HepG2 (cell line): ENCODE measurements around the gene CCDC117. TPM values are rescaled to one million over a fixed set of nuclear protein-coding genes. Genes with fewer than 3 reads are reported as not detected.
A peak's percentile ranks its signal among the peaks of the same experiment; 100 is the strongest.

Experiments
- AFF4 ChIP-seq: sonication (generic); formaldehyde crosslinking; IDR thresholded peaks from 2 replicates; pipeline ENCODE4 v1.4.0; 2020; ENCODE audit warnings: missing genetic modification reagents
- AHDC1 ChIP-seq: sonication (generic); formaldehyde crosslinking; IDR thresholded peaks from 2 replicates; pipeline ENCODE4 v1.5.1; 2020; ENCODE audit warnings: mild to moderate bottlenecking, missing genetic modification reagents, borderline replicate concordance
- CHD2 ChIP-seq: IDR thresholded peaks from 2 replicates; pipeline ENCODE4 v1.6.1; 2011; ENCODE audit warnings: low read depth, low read length, improper control_type of control experiment
- EP300 ChIP-seq, 3 experiments: sonication (generic) in 1 of 3; formaldehyde crosslinking in 1 of 3; IDR thresholded peaks; 2 replicates each; pipeline versions ENCODE4 v1.5.1 to v1.6.1; 2011 to 2020; ENCODE audit warnings: low read depth in 2 of 3, low read length in 2 of 3, borderline replicate concordance in 1 of 3, improper control_type of control experiment in 1 of 3, mild to moderate bottlenecking in 1 of 3, missing genetic modification reagents in 1 of 3, moderate library complexity in 1 of 3
- GZF1 ChIP-seq: sonication (generic); formaldehyde crosslinking; IDR thresholded peaks from 2 replicates; pipeline ENCODE4 v1.5.1; 2020; ENCODE audit warnings: mild to moderate bottlenecking, missing genetic modification reagents
- HOMEZ ChIP-seq: IDR thresholded peaks from 2 replicates; pipeline ENCODE4 v1.6.1; 2016; ENCODE audit warnings: low read depth
- LCORL ChIP-seq, 2 experiments: fragments of 450-650 bp in 1 of 2; sonication (generic) in 1 of 2; formaldehyde crosslinking in 1 of 2; IDR thresholded peaks; 2 replicates each; pipeline versions ENCODE4 v1.5.0 to v1.6.1; 2017 to 2020; ENCODE audit warnings: antibody characterized with exemption in 1 of 2, missing genetic modification reagents in 1 of 2
- MIER3 ChIP-seq: IDR thresholded peaks from 2 replicates; pipeline ENCODE4 v1.6.1; 2016; ENCODE audit warnings: missing compliant biosample characterization, borderline replicate concordance
- SNAPC5 ChIP-seq: sonication (generic); formaldehyde crosslinking; IDR thresholded peaks from 2 replicates; pipeline ENCODE4 v1.8.1; 2023; ENCODE audit warnings: mild to moderate bottlenecking, missing genetic modification reagents, borderline replicate concordance
- SOX13 ChIP-seq, 3 experiments: fragments of 450-650 bp in 1 of 3; sonication (generic) in 1 of 3; formaldehyde crosslinking in 1 of 3; IDR thresholded peaks in 2 of 3; conservative IDR thresholded peaks in 1 of 3; 2 replicates each; pipeline versions ENCODE4 v1.5.0 to v1.6.1; 2016 to 2020; ENCODE audit warnings: antibody characterized with exemption in 1 of 3, mild to moderate bottlenecking in 1 of 3, missing compliant biosample characterization in 1 of 3, missing genetic modification reagents in 1 of 3, moderate library complexity in 1 of 3
- TAF1 ChIP-seq: sonication (generic); formaldehyde crosslinking; IDR thresholded peaks from 2 replicates; pipeline ENCODE4 v1.4.0; 2020; ENCODE audit warnings: missing genetic modification reagents
- XBP1 ChIP-seq: sonication (generic); formaldehyde crosslinking; IDR thresholded peaks from 2 replicates; pipeline ENCODE4 v1.5.0; 2020; ENCODE audit warnings: missing genetic modification reagents
- ZNF230 ChIP-seq: sonication (generic); formaldehyde crosslinking; IDR thresholded peaks from 2 replicates; pipeline ENCODE4 v1.4.0; 2020; ENCODE audit warnings: mild to moderate bottlenecking, missing genetic modification reagents
- ZNF343 ChIP-seq: sonication (generic); formaldehyde crosslinking; IDR thresholded peaks from 2 replicates; pipeline ENCODE4 v1.4.0; 2020; ENCODE audit warnings: mild to moderate bottlenecking, missing genetic modification reagents
- ZNF605 ChIP-seq: sonication (generic); formaldehyde crosslinking; IDR thresholded peaks from 2 replicates; pipeline ENCODE4 v1.8.0; 2022; ENCODE audit warnings: mild to moderate bottlenecking, missing genetic modification reagents
- ZNF761 ChIP-seq: sonication (generic); formaldehyde crosslinking; conservative IDR thresholded peaks from 2 replicates; pipeline ENCODE4 v1.4.0; 2020; ENCODE audit warnings: mild to moderate bottlenecking, missing genetic modification reagents
- ZSCAN22 ChIP-seq: sonication (generic); formaldehyde crosslinking; IDR thresholded peaks from 2 replicates; pipeline ENCODE4 v1.4.0; 2020; ENCODE audit warnings: mild to moderate bottlenecking, missing genetic modification reagents
- polyA plus RNA-seq, 8 experiments: library from polyadenylated mRNA; depleted of rRNA in 3 of 8; stranded (reverse) in 7 of 8; unstranded in 1 of 8; fragments of >200 nt; fragmentation: Illumina TruSeq in 4 of 8; extraction: Trizol in 4 of 8; gene quantifications; 2 replicates each; pipeline versions ENCODE4 v1.2.1 to v1.2.3, GENCODE V29; 2011 to 2016; ENCODE audit warnings: low read depth in 4 of 8, missing spikeins in 1 of 8, mixed read lengths in 1 of 8; ENCODE audit not compliant: insufficient read depth in 1 of 8
- total RNA-seq, 5 experiments: library from RNA; depleted of rRNA; stranded (reverse); fragments of >200 nt; fragmentation: Illumina TruSeq; extraction: Trizol; gene quantifications; 2 replicates each; pipeline ENCODE4 v1.2.3, GENCODE V29; 2016; ENCODE audit warnings: low read depth in 1 of 5

CCDC117 gene
- total and polyA plus RNA-seq, 2 of the 13 experiments (the other 11 are each of a cell fraction or from before 2014, with no cell fraction given): 12.6 to 34.2 TPM

GRCh38 chr22:28822930-28823551 lies 50.5 kb downstream of the CCDC117 start (continued):
- TF ChIP-seq HOMEZ (CRISPR knock-in tag) (0 out of 2 replicates have a peak, but pooled peaks have one; percentile 39), ZNF230 (CRISPR knock-in tag) (no peak), SNAPC5 (CRISPR knock-in tag) (no peak), XBP1 (no peak), TAF1 (CRISPR knock-in tag) (no peak), SOX13 (IDR thresholded peaks at IDR 0.05) (peak; percentile 63; the same call in 1 of the 2 replicates), SOX13 (CRISPR knock-in tag; conservative IDR thresholded peaks at IDR 0.05 in 1 of 2, IDR thresholded peaks at IDR 0.05 in 1 of 2) (peak in 1 of 2 experiments; percentile 89; a peak in 2 of 4 replicates), LCORL (IDR thresholded peaks at IDR 0.05) (no peak), LCORL (CRISPR knock-in tag; IDR thresholded peaks at IDR 0.05) (peak; percentile 70), ZSCAN22 (CRISPR knock-in tag) (no peak), ZNF605 (CRISPR knock-in tag) (no peak), ZNF343 (CRISPR knock-in tag) (no peak), AHDC1 (CRISPR knock-in tag) (peak; percentile 61; the same call in 1 of the 2 replicates), AFF4 (CRISPR knock-in tag) (no peak), ZNF761 (CRISPR knock-in tag) (no peak), MIER3 (peak; percentile 18; the same call in 1 of the 2 replicates), GZF1 (CRISPR knock-in tag) (no peak), EP300 (IDR thresholded peaks at IDR 0.05; ENCODE audit: low read depth in 2 of 2, low read length in 2 of 2) (peak; percentile 14 to 83; a peak in 3 of 4 replicates), EP300 (CRISPR knock-in tag; IDR thresholded peaks at IDR 0.05; ENCODE audit: borderline replicate concordance) (peak; percentile 73; the same call in 1 of the 2 replicates), CHD2 (no peak)
